Thyroid gland (tissue), 4 donors: ENCODE results near the gene RELCH.

ENCODE experiments used
- POLR2A ChIP-seq, 2 donors: fragments of 450-650 bp; IDR thresholded peaks; one replicate each; pipeline ENCODE4 v1.6.1; 2017; ENCODE audit warnings: antibody characterized with exemption in 2 of 2, mild to moderate bottlenecking in 2 of 2, moderate library complexity in 1 of 2
- TF ChIP-seq, protein P1 (sequence below), 6 experiments: fragments of 200-600 bp in 3 of 6; fragments of 450-650 bp in 3 of 6; sonication (generic) in 3 of 6; IDR thresholded peaks; one replicate each; pipeline ENCODE4 v1.5.1; 2016 to 2019; ENCODE audit warnings: antibody characterized with exemption in 6 of 6, mild to moderate bottlenecking in 2 of 6, inconsistent platforms in 1 of 6, moderate library complexity in 1 of 6

DNA sequence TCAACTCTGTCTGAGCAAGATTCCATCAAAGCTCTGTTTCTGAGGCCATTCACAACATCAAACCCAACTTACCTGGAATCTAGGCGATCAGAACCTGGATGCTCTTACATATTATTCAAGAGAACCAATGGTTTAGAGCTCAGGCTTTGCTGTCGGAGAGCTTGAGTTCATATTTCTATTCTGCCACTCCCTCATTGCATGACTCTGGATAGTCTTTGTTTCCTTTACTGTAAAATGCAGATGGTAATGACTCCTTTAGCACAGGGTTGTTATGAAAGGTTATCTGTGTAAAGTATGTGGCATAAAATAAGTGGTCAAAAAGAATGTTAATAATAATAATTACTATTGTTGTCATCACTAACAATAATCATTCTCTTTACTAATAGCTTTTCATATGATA is 12.6 kb downstream of the RELCH start:
- TF ChIP-seq, protein P1, sequence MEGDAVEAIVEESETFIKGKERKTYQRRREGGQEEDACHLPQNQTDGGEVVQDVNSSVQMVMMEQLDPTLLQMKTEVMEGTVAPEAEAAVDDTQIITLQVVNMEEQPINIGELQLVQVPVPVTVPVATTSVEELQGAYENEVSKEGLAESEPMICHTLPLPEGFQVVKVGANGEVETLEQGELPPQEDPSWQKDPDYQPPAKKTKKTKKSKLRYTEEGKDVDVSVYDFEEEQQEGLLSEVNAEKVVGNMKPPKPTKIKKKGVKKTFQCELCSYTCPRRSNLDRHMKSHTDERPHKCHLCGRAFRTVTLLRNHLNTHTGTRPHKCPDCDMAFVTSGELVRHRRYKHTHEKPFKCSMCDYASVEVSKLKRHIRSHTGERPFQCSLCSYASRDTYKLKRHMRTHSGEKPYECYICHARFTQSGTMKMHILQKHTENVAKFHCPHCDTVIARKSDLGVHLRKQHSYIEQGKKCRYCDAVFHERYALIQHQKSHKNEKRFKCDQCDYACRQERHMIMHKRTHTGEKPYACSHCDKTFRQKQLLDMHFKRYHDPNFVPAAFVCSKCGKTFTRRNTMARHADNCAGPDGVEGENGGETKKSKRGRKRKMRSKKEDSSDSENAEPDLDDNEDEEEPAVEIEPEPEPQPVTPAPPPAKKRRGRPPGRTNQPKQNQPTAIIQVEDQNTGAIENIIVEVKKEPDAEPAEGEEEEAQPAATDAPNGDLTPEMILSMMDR (IDR thresholded peaks at IDR 0.05): no peak
- no peak for TF ChIP-seq POLR2A (IDR thresholded peaks at IDR 0.05)
